ENCODE results near the gene COL27A1. TPM values are rescaled to one million over a fixed set of nuclear protein-coding genes. Genes with fewer than 3 reads are reported as not detected.
"Not testable (repeated sequence)": the region's sequence is repeated elsewhere in the genome, so short reads cannot be mapped to it uniquely, and the experiment has no call there.

COL27A1 gene
- total RNA-seq, 1 donor from 2014 or later: 61.4 TPM

DNA sequence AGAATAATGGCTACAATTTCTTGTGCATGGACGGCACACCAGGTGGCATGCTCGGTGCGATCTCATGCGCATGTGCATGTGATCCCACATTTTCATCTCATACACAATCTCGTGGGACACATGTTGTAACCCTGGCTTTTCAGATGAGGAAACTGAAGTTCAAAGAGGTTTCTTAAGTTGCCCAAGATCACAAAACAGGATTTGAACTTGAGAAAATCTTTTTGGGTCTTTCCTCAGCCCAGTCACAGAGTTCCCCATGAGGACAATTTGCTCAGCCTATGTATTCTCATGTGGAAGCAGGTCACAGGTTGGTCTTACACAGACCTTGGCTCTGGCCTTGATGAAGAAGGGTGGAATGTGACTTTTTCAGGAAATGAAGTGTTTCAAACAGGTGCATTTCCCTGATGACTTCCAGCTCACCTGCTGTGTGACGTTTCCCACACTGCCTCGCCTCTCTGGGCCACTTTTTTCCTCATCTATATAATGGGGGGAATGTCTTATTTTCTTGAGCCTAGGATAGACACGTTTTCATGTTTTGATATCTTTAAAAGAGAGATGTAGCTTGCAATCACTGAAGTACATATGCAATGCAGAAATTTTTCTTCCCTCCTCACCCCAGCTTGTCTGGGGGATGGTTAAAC, 160.5 kb downstream of the COL27A1 start:
- Mint-ChIP-seq H3K9me3 (ENCODE audit: unreplicated experiment) (no peaks in the 10 kb centered on the region), H3K4me1 (ENCODE audit: unreplicated experiment) (no peaks in the 10 kb centered on the region), H3K27ac (ENCODE audit: unreplicated experiment) (no peak overlapping the region), H3K4me3 (ENCODE audit: unreplicated experiment) (no peak overlapping the region), H3K27me3 (ENCODE audit: unreplicated experiment) (peaks cover 2% of the 10 kb centered on the region), H3K36me3 (ENCODE audit: low read depth, unreplicated experiment) (peaks cover 6% of the 10 kb centered on the region)
- no peak for DNase-seq (ENCODE audit: low spot score)
- TF ChIP-seq, protein P1, sequence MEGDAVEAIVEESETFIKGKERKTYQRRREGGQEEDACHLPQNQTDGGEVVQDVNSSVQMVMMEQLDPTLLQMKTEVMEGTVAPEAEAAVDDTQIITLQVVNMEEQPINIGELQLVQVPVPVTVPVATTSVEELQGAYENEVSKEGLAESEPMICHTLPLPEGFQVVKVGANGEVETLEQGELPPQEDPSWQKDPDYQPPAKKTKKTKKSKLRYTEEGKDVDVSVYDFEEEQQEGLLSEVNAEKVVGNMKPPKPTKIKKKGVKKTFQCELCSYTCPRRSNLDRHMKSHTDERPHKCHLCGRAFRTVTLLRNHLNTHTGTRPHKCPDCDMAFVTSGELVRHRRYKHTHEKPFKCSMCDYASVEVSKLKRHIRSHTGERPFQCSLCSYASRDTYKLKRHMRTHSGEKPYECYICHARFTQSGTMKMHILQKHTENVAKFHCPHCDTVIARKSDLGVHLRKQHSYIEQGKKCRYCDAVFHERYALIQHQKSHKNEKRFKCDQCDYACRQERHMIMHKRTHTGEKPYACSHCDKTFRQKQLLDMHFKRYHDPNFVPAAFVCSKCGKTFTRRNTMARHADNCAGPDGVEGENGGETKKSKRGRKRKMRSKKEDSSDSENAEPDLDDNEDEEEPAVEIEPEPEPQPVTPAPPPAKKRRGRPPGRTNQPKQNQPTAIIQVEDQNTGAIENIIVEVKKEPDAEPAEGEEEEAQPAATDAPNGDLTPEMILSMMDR (IDR thresholded peaks at IDR 0.05; ENCODE audit: unreplicated experiment): no peak

DNA sequence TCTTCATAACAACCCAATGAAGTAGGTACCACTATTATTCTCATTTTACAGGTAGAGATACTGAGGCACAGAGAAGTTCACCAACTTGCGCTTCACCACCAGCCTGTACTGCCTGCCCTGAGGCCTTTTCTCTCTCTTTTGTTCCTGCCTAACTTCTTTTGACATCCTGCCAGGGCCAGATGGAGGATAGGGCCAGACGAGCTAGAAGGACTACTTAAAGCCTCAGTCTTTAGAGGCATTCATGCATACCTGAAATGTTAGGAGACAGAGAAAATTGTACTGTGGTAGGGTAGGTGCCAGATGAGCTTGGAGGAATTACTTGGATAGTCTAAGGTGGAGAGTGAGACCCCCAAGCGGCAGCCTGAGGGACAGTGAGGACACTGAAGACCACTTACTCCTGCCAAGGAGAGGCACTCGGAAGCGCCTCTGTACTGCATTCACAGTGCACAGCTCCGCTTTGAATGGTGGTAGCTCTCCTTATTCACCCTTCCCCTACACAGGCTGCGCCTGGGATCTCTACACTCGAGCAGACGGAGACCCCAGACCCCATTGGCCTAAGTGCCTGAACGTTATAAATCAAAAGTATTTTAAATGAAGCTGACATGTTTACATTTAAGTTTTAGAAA, 161.4 kb downstream of the COL27A1 start:
- no peak overlapping the region for H3K4me3 Mint-ChIP-seq (ENCODE audit: unreplicated experiment)
- H3K4me1 Mint-ChIP-seq (ENCODE audit: unreplicated experiment): no peaks in the 10 kb centered on the region
- peaks cover 2% of the 10 kb centered on the region for H3K27me3 Mint-ChIP-seq (ENCODE audit: unreplicated experiment)
- H3K36me3 Mint-ChIP-seq (ENCODE audit: low read depth, unreplicated experiment): peaks cover 6% of the 10 kb centered on the region
- H3K27ac Mint-ChIP-seq (ENCODE audit: unreplicated experiment): no peak overlapping the region
- TF ChIP-seq, protein P1 (IDR thresholded peaks at IDR 0.05; ENCODE audit: unreplicated experiment): no peak
- no peaks in the 10 kb centered on the region for H3K9me3 Mint-ChIP-seq (ENCODE audit: unreplicated experiment)
- no peak for DNase-seq (ENCODE audit: low spot score)

DNA sequence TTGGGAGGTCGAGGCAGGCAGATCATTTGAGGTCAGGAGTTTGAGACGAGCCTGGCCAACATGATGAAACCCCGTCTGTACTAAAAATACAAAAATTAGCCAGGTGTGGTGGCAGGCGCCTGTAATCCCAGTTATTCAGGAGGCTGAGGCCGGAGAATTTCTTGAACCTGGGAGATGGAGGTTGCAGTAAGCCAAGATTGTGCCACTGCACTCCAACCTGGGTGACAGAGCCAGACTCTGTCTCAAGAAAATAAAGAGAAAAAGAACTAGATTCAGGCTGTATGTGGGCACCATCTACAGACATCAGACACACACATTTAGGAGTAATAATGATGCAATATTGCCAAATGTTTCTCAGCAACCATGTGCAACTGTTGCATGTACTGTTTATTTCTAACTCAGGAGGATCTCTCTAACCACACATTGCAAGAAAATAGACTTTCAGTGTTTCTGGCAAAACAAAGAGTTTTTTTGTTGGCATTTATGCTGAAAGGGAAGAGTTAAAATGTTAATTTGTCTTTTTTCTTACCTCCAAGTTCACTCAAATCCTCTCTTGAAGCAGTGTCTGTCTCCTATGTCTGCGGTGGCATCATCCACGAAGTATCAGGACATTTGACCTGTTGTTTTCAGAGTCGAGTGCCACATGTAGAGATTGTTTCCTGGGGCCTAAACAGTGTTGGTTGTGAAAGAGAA, 162.5 kb downstream of the COL27A1 start:
- no peaks in the 10 kb centered on the region for H3K36me3 Mint-ChIP-seq (ENCODE audit: low read depth, unreplicated experiment)
- no peak for DNase-seq (ENCODE audit: low spot score)
- no peaks in the 10 kb centered on the region for H3K4me1 Mint-ChIP-seq (ENCODE audit: unreplicated experiment)
- no peak overlapping the region for H3K4me3 Mint-ChIP-seq (ENCODE audit: unreplicated experiment)
- TF ChIP-seq, protein P1 (IDR thresholded peaks at IDR 0.05; ENCODE audit: unreplicated experiment): no peak
- H3K27me3 Mint-ChIP-seq (ENCODE audit: unreplicated experiment): peaks cover 2% of the 10 kb centered on the region
- H3K9me3 Mint-ChIP-seq (ENCODE audit: unreplicated experiment): no peaks in the 10 kb centered on the region
- H3K27ac Mint-ChIP-seq (ENCODE audit: unreplicated experiment): no peak overlapping the region

DNA sequence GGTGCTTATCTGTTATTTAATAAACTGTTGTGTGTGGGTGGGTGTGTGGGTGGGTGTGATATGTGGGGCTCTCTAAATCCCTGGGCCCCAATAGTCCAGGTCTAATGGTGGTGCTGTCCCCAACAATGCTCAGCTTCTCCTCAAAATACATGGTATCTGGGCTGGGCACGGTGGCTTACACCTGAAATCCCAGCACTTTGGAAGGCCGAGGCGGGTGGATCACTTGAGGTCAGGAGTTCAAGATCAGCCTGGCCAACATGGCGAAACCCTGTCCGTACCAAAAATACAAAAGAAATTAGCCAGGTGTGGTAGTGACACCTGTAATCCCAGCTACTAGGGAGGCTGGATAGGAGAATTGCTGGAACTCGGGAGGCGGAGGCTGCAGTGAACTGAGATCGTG, 163.1 kb downstream of the COL27A1 start:
- Mint-ChIP-seq H3K27me3 (ENCODE audit: unreplicated experiment) (peaks cover 2% of the 10 kb centered on the region), H3K4me3 (ENCODE audit: unreplicated experiment) (no peak overlapping the region), H3K9me3 (ENCODE audit: unreplicated experiment) (no peaks in the 10 kb centered on the region), H3K4me1 (ENCODE audit: unreplicated experiment) (no peaks in the 10 kb centered on the region), H3K27ac (ENCODE audit: unreplicated experiment) (no peak overlapping the region), H3K36me3 (ENCODE audit: low read depth, unreplicated experiment) (no peaks in the 10 kb centered on the region)
- no peak for DNase-seq (ENCODE audit: low spot score)
- TF ChIP-seq, protein P1 (IDR thresholded peaks at IDR 0.05; ENCODE audit: unreplicated experiment): no peak

DNA sequence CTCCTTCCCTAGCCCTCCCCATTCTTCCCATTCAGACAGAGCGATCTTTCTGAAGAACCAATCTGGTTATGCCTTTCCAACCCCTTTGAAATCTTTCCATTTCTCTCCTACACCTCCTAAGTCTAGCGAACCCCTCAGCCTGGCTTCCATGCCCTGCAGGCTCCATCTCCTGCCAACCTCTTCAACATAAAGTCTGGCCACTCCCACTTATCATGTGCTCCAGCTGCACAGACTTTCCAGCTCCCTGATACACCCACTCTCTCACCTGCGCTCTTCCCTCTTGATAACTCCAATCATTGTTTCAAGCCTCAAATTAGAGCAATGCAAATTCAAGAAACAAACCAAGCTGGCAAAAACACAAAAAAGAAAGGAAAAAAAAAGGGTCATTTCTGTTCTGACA, 163.8 kb downstream of the COL27A1 start:
- Mint-ChIP-seq H3K4me1 (ENCODE audit: unreplicated experiment) (no peaks in the 10 kb centered on the region), H3K4me3 (ENCODE audit: unreplicated experiment) (no peak overlapping the region), H3K27me3 (ENCODE audit: unreplicated experiment) (peaks cover 2% of the 10 kb centered on the region), H3K27ac (ENCODE audit: unreplicated experiment) (no peak overlapping the region), H3K36me3 (ENCODE audit: low read depth, unreplicated experiment) (no peaks in the 10 kb centered on the region), H3K9me3 (ENCODE audit: unreplicated experiment) (no peaks in the 10 kb centered on the region)
- TF ChIP-seq, protein P1 (IDR thresholded peaks at IDR 0.05; ENCODE audit: unreplicated experiment): no peak
- no peak for DNase-seq (ENCODE audit: low spot score)

DNA sequence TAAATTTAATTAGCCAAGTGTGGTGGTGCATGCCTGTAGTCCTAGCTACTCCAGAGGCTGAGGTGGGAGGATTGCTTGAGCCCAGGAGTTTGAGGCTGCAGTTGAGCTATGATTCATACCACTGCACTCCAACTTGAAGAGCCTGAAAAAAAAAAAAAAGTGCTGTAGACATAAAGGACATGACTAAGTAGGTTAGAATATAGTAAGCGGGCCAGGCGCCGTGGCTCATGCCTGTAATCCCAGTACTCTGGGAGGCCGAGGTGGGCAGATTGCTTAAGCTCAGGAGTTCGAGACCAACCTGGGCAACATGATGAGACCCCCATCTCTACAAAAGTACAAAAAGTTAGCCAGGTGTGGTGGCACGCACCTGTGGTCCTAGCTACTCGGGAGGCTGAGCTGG, 165.4 kb downstream of the COL27A1 start:
- H3K9me3 Mint-ChIP-seq (ENCODE audit: unreplicated experiment); H3K27ac Mint-ChIP-seq (ENCODE audit: unreplicated experiment); H3K4me3 Mint-ChIP-seq (ENCODE audit: unreplicated experiment); H3K36me3 Mint-ChIP-seq (ENCODE audit: low read depth, unreplicated experiment); H3K4me1 Mint-ChIP-seq (ENCODE audit: unreplicated experiment); H3K27me3 Mint-ChIP-seq (ENCODE audit: unreplicated experiment); DNase-seq (ENCODE audit: low spot score): not testable (repeated sequence)

Measured in endothelial cell (in vitro differentiated cells).